Hematopoietic multipotent progenitor cell treated with erythropoietin and hydrocortisone succinate and interleukin-3 and kit ligand, for 6 days (in vitro differentiated cells): ENCODE measurements around the gene PIGL.
"Not testable (repeated sequence)": the region's sequence is repeated elsewhere in the genome, so short reads cannot be mapped to it uniquely, and the experiment has no call there.

Source experiments
- DNase-seq: peaks from one replicate; pipeline ENCODE4 v3.0.0-alpha.2; 2015

Gene PIGL

DNA sequence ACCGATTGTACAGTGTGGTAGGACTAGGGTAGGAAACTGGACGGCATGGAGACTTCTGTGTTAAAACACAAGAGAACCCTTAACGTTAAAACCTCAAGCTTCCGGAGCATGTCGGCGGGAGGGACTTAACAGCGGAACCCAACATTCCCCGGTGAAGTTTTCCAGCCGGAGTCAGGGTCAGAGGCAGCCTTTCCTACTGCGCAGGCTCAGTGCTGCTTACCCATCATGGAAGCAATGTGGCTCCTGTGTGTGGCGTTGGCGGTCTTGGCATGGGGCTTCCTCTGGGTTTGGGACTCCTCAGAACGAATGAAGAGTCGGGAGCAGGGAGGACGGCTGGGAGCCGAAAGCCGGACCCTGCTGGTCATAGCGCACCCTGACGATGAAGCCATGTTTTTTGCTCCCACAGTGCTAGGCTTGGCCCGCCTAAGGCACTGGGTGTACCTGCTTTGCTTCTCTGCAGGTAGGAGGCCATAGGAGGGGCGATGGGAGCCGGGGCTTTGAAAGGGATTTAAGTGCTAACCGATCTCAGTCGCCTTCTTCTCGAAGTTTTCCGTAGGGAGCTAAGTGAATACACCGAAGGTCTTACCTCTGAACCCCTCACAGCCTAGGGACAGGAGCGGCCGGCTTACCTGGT lies at the start of gene PIGL:
TSS of gene PIGL (plus strand) at position 209 of the 634 bp plus-strand sequence. CDS start at position 226, 17 bp downstream.
- peak; percentile 97 for DNase-seq

GRCh38 chr17:16171613-16172012 lies 45.4 kb upstream of the PIGL start:
- no peak for DNase-seq

DNA sequence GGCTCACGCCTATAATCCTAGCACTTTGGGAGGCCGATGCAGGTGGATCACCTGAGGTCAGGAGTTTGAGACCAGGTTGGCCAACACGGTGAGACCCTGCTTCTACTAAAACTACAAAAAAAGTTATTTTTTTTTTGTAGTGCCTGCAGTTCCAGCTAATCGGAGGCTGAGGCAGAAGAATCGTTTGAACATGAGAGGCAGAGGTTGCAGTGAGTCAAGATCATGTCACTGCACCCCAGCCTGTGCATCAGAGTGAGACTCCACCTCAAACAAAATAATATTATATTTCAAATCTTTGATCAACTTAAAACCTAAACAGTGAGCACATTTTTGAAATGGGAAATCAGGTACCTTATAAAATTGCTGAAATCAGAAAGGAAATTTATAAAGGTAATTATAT lies 38.2 kb upstream of the PIGL start:
- DNase-seq: no peak

GRCh38 chr17:16181581-16181980 lies 35.4 kb upstream of the PIGL start:
- no peak for DNase-seq

- no peak for DNase-seq
Measured at GRCh38 chr17:16187642-16188041, 29.4 kb upstream of the PIGL start.

DNA sequence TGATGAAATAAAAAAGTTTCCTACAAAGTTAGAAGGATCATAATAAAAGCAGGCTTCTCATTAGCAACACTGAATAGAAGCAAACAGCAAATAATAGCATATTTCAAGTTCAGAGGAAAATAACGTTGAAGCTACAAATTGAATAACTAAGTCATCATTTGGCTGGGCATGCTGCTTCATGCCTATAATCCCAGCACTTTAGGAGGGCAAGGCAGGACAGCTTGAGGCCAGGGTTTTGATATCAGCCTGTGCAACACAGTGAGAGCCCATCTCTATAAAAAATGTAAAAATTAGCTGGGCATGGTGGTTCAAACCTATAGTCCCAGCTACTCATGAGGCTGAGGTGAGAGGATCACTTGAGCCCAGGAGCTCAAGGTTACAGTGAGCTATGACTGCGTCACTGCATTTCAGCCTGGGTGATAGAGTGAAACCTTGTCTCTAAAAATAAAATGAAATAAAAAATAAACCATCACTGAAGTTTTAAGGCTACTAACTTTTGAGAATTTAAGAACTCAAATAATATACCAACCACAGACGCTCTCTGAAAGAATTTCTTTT lies 27.1 kb upstream of the PIGL start:
- DNase-seq: no peak

DNA sequence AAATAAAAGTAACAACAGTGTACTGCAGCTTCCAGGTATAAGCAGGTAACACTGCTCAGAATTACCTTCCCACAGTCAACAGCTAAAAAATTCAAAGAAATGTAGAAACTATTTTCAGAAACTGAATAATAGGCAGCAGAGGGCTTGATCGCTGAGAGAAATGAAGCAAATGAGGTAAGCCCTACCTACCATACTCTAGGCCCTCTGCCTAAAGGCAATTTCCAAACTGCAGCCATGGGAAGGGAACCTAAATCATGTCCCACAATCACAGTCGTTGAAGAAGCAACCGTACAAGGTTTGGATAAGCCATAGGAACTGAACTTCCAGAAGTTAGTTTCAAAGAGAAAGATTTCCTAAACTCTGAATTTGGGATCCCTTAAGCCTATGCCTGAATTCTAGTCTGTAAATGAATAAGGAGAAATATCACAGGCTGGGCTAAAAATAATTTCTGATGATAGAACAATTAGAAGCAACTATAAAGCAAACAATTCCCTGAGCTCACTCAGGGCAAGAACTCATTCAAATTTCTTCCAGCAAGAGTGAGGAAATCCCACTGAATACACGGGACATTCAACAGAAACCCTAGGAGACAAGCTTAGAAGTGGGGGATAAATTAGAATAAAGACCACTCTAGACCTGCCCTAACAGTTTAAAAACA lies 26.2 kb upstream of the PIGL start:
- DNase-seq: no peak

- no peak for DNase-seq
Measured at GRCh38 chr17:16191604-16192003, 25.4 kb upstream of the PIGL start.

DNA sequence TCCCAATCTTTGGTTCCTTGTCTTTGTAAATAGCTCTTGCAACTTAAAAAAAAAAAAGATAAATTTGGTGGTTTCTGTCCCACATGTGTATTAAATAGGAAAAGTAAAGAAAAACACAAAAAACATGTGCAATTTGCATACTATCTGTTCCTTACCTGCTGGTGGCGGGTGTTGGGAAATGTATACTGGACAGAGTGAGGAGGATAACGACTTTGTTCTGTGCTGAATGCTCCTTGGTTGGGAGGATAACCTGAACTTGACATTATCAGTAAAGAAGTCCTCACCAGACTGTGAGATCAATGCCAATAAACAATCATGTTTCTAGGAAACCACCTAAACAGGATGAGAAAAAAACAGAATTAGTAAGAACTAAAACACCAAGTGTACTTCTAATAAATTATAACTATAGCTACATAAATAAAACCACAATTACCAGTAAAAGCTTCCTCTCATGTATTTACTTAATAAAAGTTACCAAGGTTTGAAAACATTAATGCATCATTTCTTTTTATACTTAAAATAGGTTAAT lies 22.6 kb upstream of the PIGL start:
- DNase-seq: peak; percentile 62

DNA sequence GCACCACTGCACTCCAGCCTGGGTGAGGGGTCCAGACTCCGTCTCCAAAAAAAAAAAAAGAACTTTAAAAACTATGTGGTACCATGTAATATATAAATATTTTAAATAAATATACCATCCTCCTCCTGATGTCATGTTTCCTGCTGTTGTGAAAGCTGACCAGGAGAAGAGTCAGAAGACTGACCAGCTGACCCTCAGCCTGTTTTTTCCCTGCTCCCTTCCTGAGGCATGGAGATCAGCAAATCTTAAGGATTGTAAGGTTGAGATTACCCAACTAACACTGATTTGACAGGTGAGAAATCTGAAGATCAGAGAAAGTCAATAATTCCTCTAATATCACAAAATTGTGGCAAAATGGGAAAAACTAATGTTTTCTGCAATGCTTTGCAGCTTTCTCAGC lies 19.7 kb upstream of the PIGL start:
- DNase-seq: no peak

GRCh38 chr17:16199093-16199492 lies 17.9 kb upstream of the PIGL start:
- peak; percentile 60 for DNase-seq

GRCh38 chr17:16201693-16202131 lies 15.3 kb upstream of the PIGL start:
- DNase-seq: not testable (repeated sequence)

DNA sequence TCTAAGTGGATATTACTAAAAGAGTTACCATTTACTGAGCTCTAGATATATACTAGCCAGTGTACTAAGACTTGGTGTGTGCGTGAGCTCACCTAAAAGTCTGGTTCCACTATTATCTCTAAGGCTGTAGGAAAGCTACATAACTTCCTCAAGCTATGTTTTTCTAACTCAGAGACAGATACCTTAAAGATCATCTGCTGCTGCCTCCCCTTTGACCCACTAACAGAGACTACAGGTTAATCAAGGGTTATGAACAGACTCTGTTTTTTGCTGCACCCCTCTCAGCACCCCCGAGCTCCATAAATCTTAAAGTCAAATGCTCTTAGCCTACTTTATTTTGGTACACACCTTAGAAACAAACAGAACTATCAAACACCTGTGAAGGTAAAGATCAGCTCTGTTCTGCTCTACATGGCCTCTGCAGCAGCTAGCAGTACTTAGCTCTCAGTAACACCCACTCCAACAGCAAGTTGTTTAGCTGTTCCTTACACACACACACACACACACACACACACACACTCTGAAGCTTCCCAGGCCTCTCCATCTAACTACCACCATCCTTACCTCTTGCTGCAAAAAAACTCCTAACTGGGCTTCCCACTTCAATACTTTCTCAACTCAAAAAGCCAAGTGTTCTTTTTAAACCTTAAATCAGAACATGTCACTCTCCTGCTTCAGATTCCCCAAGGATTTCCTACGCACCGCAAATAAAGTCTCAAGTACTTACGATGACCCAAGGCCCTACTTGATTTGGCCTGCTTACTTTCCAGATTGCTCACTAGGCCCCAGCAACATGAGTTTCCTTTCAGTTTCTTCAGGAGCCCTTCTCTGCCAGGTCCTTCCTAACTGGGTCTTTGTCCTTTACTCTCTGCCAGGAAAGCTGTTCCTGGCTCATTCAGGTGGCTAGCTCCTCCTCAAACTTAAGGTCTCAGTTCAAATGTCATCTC lies 14.2 kb upstream of the PIGL start:
- DNase-seq: peak; percentile 16

- not testable (repeated sequence) for DNase-seq
Measured at GRCh38 chr17:16204763-16205162, 12.2 kb upstream of the PIGL start.

DNA sequence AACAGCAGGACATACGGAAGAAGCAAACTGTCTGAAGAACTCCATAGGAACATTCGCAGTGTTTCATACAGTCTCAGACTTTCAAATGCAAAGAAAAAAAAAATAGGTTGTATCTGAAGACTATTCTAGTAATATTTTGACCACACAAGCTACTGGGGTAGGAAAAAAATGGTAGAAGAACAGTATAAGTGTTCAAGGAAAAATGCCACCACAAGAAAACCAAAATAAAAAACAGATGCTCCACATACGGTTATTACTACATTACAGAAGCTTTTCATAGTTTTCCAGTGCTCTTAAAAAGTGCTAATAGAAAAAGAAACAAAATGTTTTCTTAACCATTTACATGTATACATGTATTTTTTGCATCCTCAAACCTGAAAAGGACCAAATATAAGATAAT lies 5.4 kb upstream of the PIGL start:
- DNase-seq: no peak

DNA sequence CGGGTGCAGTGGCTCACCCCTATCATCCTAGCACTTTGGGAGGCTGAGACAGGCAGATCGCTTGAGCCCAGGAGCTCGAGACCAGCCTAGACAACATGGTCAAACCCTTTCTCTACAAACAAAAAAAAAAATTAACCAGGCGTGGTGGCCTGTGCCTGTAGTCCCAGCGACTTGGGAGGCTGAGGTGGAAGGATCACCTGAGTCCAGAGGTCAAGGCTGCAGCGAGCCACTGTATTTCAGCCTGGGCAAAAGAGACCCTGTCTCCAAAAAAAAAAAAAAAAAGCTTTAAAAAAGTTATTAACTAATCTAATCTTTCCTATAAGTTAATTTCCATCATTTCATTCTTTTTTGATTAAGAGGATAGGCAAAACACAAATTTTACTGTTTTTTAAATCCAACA lies 4.2 kb upstream of the PIGL start:
- no peak for DNase-seq

DNA sequence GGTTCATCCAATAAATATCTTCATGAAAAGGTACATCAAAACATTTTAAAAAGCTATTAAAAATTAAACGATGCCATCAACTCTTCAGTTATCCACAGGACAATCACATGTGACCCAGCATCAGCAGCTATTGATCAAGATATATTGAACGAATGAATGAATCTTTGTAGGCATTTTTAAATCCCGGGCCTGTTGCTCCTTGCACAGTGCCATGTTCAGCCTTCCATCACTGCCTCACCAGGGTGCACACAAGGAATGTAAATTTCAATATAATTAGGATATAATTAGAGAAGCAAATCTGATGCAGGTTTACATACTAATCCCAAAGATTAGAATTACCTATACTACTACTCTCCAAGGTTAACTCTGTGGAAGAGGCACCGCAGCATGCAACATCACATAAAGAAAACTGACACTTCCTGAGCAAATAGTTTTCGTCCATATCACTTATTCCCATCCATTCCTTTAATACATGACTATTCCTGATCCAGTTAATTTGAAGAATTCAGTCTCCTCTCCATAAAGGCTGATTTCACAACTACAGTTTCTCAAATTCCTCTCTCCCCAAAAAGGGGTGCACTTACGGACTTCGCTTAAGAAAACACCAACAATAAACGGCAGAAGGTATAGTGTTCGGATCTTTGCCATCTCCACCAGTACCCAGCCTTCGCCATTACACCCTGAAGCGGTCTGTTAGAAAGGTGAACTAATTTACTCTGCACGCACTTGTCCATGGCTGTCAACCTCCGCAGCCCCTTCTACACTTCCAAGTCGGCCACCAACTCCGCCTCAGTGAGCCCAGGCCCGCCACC lies 2.6 kb upstream of the PIGL start:
- no peak for DNase-seq

GRCh38 chr17:16215002-16215272 lies 2.1 kb upstream of the PIGL start:
- DNase-seq: peak; percentile 63

DNA sequence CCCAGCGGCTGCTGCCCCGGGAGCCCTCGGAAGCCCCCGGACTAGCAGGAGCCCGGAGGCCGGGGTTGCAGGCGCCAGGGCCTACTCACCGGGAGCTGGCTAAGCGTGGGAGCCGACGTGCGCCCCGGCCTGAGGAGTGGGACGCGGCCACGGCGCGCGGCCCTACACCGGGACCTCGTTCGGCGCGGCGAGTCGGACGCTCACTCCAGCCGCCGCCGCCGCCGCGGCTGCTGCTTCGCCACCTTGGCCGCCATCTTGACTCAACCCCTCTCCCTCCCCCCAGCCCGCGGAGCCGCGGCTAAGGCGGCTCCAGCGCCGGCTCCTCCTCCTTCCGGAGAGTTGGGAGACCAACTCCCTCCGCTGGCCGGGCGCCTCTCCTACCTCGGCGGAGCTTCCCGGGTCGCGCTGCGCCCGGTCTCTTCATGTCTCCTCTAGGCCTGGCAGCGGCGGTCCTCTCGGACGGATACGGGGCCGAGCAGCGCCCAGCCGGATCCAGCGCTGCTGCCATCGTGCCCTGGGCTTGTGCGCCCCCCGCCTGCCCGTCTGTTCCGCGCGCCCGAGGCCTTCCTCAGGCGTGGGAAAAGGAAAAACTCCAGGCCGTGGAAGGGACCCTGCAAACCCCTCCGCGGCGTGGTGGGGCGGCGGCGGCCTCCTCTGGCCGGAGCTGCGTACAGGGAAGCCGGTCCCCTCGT lies 1.6 kb upstream of the PIGL start, which contains the start of gene NCOR1:
TSS of gene NCOR1 (minus strand) at position 262 of the 692 bp plus-strand sequence. CDS start 20,965 bp downstream, outside the sequence.
- peak; percentile 96 for DNase-seq

DNA sequence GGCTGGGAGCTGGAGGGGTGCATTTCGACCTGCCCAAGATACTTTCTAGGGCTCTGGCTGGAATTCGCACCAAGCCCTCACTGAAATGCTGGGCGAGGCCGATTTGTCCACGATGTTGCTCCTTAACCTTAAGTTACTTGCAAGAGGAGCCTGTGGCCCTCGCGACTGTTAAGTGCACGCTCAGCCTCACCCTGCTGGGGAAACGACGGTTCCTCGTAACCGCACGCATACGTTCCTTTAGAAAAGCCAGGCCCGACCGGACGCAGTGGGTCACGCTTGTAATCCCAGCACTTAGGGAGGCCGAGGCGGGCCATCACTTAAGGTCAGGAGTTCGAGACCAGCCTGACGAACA lies 1.1 kb upstream of the PIGL start:
- peak; percentile 68 for DNase-seq

- DNase-seq: not testable (repeated sequence)
Measured at GRCh38 chr17:16216341-16217001, 539 bp upstream of the PIGL start.
